HL-60 (cell line): ENCODE results near the gene KHNYN.

Experiments used
- DNase-seq, 2 experiments: peaks; one replicate each; pipeline ENCODE4 v3.0.0-alpha.2; 2010 to 2020; ENCODE audit warnings: low read depth in 1 of 2, low spot score in 1 of 2
- H3K27ac ChIP-seq: fragments of 250-450 bp; sonication (Bioruptor Pico); replicated peaks from 2 replicates; pipeline ENCODE4 v1.5.1; 2020; ENCODE audit warnings: mild to moderate bottlenecking, moderate library complexity
- H3K27me3 ChIP-seq: fragments of 250-450 bp; sonication (Bioruptor Pico); 2 replicates; pipeline ENCODE4 v1.5.1; 2021; ENCODE audit warnings: mild to moderate bottlenecking, moderate library complexity; ENCODE audit not compliant: insufficient read depth, poor library complexity, severe bottlenecking
- H3K4me3 ChIP-seq: replicated peaks from 2 replicates; pipeline ENCODE4 v1.5.1; 2011; ENCODE audit warnings: mild to moderate bottlenecking, control low read depth, low read length; ENCODE audit not compliant: insufficient read depth
- CTCF ChIP-seq: IDR thresholded peaks from one replicate; pipeline ENCODE4 v1.5.1; 2011; ENCODE audit warnings: low read length, control low read depth, inconsistent platforms; ENCODE audit not compliant: insufficient read depth
- GABPA ChIP-seq: IDR thresholded peaks from 2 replicates; pipeline ENCODE4 v1.6.1; 2012; ENCODE audit warnings: low read depth
- POLR2AphosphoS5 ChIP-seq: IDR thresholded peaks from 2 replicates; pipeline ENCODE4 v1.6.1; 2012; ENCODE audit warnings: low read depth
- SPI1 ChIP-seq: IDR thresholded peaks from 2 replicates; pipeline ENCODE4 v1.6.1; 2012; ENCODE audit warnings: low read depth, mild to moderate bottlenecking, borderline replicate concordance
- long read RNA-seq: library from polyadenylated mRNA; unstranded; transcript quantifications from one replicate; pipeline ENCODE4 v2.0.0, GENCODE V29; 2020
- TF ChIP-seq, protein P1 (sequence below): IDR thresholded peaks from 2 replicates; pipeline ENCODE4 v1.6.1; 2012; ENCODE audit warnings: low read depth; ENCODE audit not compliant: insufficient replicate concordance

KHNYN gene
- long read RNA-seq, transcript KHNYN-206 (8 exons, 2,443 nt) = major isoform, 5 of 39 reads
- long read RNA-seq, partial matches to known transcripts = 32 of 39 reads
- long read RNA-seq, other reads (novel, unspliced or antisense) = 0 of 39 reads

DNA sequence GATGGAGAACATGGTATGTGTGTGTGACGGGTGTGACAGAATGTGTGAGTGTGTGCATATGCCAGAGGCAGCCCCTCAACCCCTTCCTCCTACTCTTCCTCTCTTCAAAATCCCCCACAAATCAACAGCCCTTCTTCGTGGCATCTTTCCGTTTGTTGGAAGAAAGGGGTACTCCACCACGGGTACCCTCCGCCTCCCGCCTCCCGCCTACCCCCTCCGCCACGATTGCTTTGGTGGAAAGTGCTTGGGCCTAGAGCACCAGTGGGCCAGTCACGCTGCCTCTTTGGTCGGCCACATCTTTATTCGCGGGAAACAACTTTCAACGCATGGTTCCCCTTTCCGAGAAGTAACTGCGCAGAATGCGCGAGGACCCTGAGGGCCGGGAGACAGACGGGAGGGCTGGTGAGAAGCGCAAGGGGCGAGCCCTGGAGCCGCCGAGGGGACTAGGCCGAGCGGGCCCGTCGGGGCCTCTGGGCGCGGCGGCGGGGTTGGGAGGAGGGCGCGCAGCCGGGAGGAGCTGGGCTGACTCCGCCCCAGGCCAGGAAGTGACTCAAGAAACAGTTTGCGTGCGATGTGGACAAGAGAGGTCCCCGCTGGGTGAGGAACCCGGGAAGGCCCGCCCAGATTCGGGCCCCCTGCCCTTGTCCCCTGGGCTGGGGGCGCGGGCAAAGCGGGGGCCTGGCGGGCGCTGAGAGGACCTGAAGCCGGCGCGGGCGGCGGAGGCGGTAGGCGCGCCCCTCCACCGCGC is at the start of gene KHNYN, which contains the start of gene CBLN3:
Gene KHNYN (plus strand): TSS at position 560 of the 748 bp plus-strand sequence. CDS start 777 bp downstream, outside the sequence.
Gene CBLN3 (minus strand): TSS at position 274 of the 748 bp plus-strand sequence. CDS start 614 bp downstream, outside the sequence.
- Histone ChIP-seq H3K27ac (peak within 1 kb of the TSS; percentile 88), H3K27me3 (no peaks in the 10 kb centered on the region), H3K4me3 (peak within 1 kb of the TSS; percentile 74)
- DNase-seq = peak; percentile 80 to 89
- TF ChIP-seq SPI1 (peak; percentile 54; the same call in 1 of the 2 replicates), POLR2AphosphoS5 (peak; percentile 69; the same call in 1 of the 2 replicates)
- TF ChIP-seq, protein P1, sequence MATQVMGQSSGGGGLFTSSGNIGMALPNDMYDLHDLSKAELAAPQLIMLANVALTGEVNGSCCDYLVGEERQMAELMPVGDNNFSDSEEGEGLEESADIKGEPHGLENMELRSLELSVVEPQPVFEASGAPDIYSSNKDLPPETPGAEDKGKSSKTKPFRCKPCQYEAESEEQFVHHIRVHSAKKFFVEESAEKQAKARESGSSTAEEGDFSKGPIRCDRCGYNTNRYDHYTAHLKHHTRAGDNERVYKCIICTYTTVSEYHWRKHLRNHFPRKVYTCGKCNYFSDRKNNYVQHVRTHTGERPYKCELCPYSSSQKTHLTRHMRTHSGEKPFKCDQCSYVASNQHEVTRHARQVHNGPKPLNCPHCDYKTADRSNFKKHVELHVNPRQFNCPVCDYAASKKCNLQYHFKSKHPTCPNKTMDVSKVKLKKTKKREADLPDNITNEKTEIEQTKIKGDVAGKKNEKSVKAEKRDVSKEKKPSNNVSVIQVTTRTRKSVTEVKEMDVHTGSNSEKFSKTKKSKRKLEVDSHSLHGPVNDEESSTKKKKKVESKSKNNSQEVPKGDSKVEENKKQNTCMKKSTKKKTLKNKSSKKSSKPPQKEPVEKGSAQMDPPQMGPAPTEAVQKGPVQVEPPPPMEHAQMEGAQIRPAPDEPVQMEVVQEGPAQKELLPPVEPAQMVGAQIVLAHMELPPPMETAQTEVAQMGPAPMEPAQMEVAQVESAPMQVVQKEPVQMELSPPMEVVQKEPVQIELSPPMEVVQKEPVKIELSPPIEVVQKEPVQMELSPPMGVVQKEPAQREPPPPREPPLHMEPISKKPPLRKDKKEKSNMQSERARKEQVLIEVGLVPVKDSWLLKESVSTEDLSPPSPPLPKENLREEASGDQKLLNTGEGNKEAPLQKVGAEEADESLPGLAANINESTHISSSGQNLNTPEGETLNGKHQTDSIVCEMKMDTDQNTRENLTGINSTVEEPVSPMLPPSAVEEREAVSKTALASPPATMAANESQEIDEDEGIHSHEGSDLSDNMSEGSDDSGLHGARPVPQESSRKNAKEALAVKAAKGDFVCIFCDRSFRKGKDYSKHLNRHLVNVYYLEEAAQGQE = no peak

GRCh38 chr14:24381363-24382063 is 48.2 kb upstream of the KHNYN start:
- Histone ChIP-seq H3K27ac (no peak overlapping the region), H3K27me3 (no peaks in the 10 kb centered on the region), H3K4me3 (no peak overlapping the region)
- TF ChIP-seq GABPA = no peak
- no peak for TF ChIP-seq POLR2AphosphoS5
- TF ChIP-seq CTCF = no peak
- TF ChIP-seq, protein P1 = no peak
- no peak for TF ChIP-seq SPI1
- no peak for DNase-seq

DNA sequence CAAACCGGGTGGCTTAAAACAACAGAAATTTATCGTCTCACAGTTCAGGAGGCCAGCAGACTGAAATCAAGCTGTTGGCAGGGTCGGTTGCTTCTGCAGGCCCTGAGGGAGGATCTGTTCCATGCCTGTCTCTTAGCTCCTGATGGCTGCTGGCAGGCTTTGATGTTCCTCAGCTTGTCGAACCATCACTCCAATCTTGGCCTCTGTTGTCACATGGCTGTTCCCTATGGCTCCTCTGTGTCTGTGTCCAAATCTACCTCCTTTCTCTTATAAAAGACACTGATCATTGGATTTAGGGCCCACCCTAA is 47.7 kb upstream of the KHNYN start:
- H3K27ac ChIP-seq = no peak overlapping the region
- H3K27me3 ChIP-seq = no peaks in the 10 kb centered on the region
- no peak overlapping the region for H3K4me3 ChIP-seq
- DNase-seq = no peak
- TF ChIP-seq SPI1 = no peak
- no peak for TF ChIP-seq GABPA
- no peak for TF ChIP-seq CTCF
- TF ChIP-seq POLR2AphosphoS5 = no peak
- TF ChIP-seq, protein P1 = no peak
